ENCODE measurements around the gene HOXC9. TPM values are rescaled to one million over a fixed set of nuclear protein-coding genes. Genes with fewer than 3 reads are reported as not detected.

Gene HOXC9
- total and polyA plus RNA-seq, 11 donors: not detected

- no peak for DNase-seq
- H3K27me3 ChIP-seq: peaks cover 58 to 99% (median 92%) of the 10 kb centered on the region in 9 donors
- no peak for TF ChIP-seq POLR2A (IDR thresholded peaks at IDR 0.05)
- TF ChIP-seq, protein P1, sequence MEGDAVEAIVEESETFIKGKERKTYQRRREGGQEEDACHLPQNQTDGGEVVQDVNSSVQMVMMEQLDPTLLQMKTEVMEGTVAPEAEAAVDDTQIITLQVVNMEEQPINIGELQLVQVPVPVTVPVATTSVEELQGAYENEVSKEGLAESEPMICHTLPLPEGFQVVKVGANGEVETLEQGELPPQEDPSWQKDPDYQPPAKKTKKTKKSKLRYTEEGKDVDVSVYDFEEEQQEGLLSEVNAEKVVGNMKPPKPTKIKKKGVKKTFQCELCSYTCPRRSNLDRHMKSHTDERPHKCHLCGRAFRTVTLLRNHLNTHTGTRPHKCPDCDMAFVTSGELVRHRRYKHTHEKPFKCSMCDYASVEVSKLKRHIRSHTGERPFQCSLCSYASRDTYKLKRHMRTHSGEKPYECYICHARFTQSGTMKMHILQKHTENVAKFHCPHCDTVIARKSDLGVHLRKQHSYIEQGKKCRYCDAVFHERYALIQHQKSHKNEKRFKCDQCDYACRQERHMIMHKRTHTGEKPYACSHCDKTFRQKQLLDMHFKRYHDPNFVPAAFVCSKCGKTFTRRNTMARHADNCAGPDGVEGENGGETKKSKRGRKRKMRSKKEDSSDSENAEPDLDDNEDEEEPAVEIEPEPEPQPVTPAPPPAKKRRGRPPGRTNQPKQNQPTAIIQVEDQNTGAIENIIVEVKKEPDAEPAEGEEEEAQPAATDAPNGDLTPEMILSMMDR (IDR thresholded peaks at IDR 0.05): no peak
Observed at GRCh38 chr12:54045401-54045800, 45.4 kb downstream of the HOXC9 start.

GRCh38 chr12:54045868-54046521 is 46.0 kb downstream of the HOXC9 start:
- TF ChIP-seq POLR2A (IDR thresholded peaks at IDR 0.05): no peak
- TF ChIP-seq, protein P1 (IDR thresholded peaks at IDR 0.05): no peak
- no peaks in the 10 kb centered on the region for H3K9me3 ChIP-seq
- H3K4me1 ChIP-seq: peaks cover 0 to 11% (median 2%) of the 10 kb centered on the region in 12 donors
- no peak for DNase-seq
- H3K4me3 ChIP-seq: no peak overlapping the region
- intact Hi-C loops (cut with DNase I): no loop called here
- no peaks in the 10 kb centered on the region for H3K36me3 ChIP-seq
- ATAC-seq: no peak
- WGBS, 4 donors: 11 to 29% (median 14%) methylated on average over 16 of the region's 16 CpGs
- no peak overlapping the region for H3K27ac ChIP-seq
- H3K27me3 ChIP-seq: peaks cover 60 to 99% (median 92%) of the 10 kb centered on the region in 9 donors

More at GRCh38 chr12:54045401-54045800, 45.4 kb downstream of the HOXC9 start:
- Histone ChIP-seq H3K9me3 (no peaks in the 10 kb centered on the region), H3K36me3 (no peaks in the 10 kb centered on the region), H3K27ac (no peak overlapping the region), H3K4me3 (no peak overlapping the region), H3K4me1 (peaks cover 0 to 11% (median 2%) of the 10 kb centered on the region in 12 donors)
- intact Hi-C loops (cut with DNase I): no loop called here
- no peak for ATAC-seq

- peaks cover 0 to 11% (median 2%) of the 10 kb centered on the region in 12 donors for H3K4me1 ChIP-seq
- TF ChIP-seq, protein P1 (IDR thresholded peaks at IDR 0.05): no peak
- TF ChIP-seq POLR2A (IDR thresholded peaks at IDR 0.05): no peak
- no peaks in the 10 kb centered on the region for H3K9me3 ChIP-seq
- 6 to 11% (median 9%) methylated on average over 18 to 27 of the region's 27 CpGs for WGBS, 4 donors
- no peak overlapping the region for H3K27ac ChIP-seq
- intact Hi-C loops (cut with DNase I): no loop called here
- H3K4me3 ChIP-seq: peak overlapping the region in 1 of 12 donors; percentile 2
- no peak for DNase-seq
- H3K36me3 ChIP-seq: no peaks in the 10 kb centered on the region
- ATAC-seq: no peak
- peaks cover 59 to 99% (median 92%) of the 10 kb centered on the region in 9 donors for H3K27me3 ChIP-seq
Observed at GRCh38 chr12:54046809-54047159, 46.8 kb downstream of the HOXC9 start.

DNA sequence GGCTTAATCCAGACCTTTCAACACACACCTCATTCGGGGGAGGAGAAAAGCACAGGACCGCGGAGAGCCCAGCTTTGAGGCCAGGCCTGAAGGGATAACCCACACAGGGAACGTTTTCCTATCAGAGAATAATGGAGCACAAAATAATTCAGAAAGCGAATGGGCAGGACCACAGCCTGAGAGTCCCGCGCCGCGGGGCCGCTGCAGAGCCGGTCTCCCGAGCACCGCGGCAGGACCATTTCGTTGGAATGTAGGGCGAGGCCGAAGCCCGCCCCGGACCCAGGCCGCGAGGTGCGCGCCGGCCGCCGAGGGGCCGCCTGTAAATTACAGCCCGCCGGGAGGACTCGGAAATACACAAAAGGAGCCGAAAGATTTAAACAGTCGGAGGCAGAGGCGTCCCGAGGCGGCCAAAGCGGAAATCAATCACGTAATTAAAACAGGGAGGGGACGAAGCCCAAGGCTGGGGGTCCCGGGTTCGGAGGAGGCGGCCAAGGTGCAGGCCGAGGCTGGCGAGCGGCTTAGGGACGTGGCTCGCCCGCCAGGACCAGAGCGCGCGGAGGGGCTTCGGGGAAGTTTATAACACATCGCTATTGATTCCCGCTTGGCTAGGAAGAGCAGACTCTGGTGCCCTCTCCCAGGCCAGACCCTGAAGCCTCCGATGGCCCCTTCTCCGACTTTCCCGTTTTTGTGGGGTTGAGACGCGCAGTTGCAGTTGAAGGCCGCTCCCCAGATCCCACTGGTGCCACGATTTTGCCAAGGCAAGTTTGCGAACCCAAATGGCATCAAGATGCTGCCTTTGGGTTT is 47.4 kb downstream of the HOXC9 start:
- Histone ChIP-seq H3K4me3 (peak overlapping the region in 3 of 12 donors; percentile 2 to 18 (median 14)), H3K4me1 (peaks cover 0 to 11% (median 2%) of the 10 kb centered on the region in 12 donors), H3K9me3 (no peaks in the 10 kb centered on the region), H3K36me3 (no peaks in the 10 kb centered on the region), H3K27me3 (peaks cover 59 to 99% (median 93%) of the 10 kb centered on the region in 9 donors), H3K27ac (no peak overlapping the region)
- no peak for ATAC-seq
- TF ChIP-seq POLR2A (IDR thresholded peaks at IDR 0.05): no peak
- TF ChIP-seq, protein P1 (IDR thresholded peaks at IDR 0.05): no peak
- DNase-seq: no peak
- intact Hi-C loops (cut with DNase I): no loop called here
- WGBS, 4 donors: 3 to 15% (median 5%) methylated on average over 46 to 61 of the region's 61 CpGs
